Gastrocnemius medialis (tissue), 4 donors: ENCODE data around the gene SYT6.

Source experiments
- CTCF ChIP-seq, 5 experiments: fragments of 450-650 bp in 3 of 5; fragments of 200-600 bp in 2 of 5; sonication (generic) in 2 of 5; IDR thresholded peaks in 4 of 5; conservative IDR thresholded peaks in 1 of 5; 1 replicate in 4 of 5; 2 replicates in 1 of 5; pipeline ENCODE4 v1.5.1; 2016 to 2019; ENCODE audit warnings: antibody characterized with exemption in 5 of 5, mild to moderate bottlenecking in 3 of 5, moderate library complexity in 3 of 5
- POLR2A ChIP-seq, 2 donors: fragments of 450-650 bp; IDR thresholded peaks; one replicate each; pipeline ENCODE4 v1.6.1; 2017; ENCODE audit warnings: antibody characterized with exemption in 2 of 2, mild to moderate bottlenecking in 2 of 2, moderate library complexity in 2 of 2

- no peak for TF ChIP-seq POLR2A (IDR thresholded peaks at IDR 0.05)
- TF ChIP-seq CTCF (IDR thresholded peaks at IDR 0.05 in 4 of 5, conservative IDR thresholded peaks at IDR 0.05 in 1 of 5) = no peak
Measured at GRCh38 chr1:114092186-114093062, 61.2 kb downstream of the SYT6 start.
